NOMO-1 (cell line): ENCODE data around the gene PCK2.
"Not testable (repeated sequence)": the region's sequence is repeated elsewhere in the genome, so short reads cannot be mapped to it uniquely, and the experiment has no call there.

Source experiments
- DNase-seq, 2 experiments: peaks; one replicate each; lab custom pipeline; 2025; ENCODE audit not compliant: unreplicated experiment in 2 of 2; lab: John Stamatoyannopoulos, UW

Gene PCK2

DNA sequence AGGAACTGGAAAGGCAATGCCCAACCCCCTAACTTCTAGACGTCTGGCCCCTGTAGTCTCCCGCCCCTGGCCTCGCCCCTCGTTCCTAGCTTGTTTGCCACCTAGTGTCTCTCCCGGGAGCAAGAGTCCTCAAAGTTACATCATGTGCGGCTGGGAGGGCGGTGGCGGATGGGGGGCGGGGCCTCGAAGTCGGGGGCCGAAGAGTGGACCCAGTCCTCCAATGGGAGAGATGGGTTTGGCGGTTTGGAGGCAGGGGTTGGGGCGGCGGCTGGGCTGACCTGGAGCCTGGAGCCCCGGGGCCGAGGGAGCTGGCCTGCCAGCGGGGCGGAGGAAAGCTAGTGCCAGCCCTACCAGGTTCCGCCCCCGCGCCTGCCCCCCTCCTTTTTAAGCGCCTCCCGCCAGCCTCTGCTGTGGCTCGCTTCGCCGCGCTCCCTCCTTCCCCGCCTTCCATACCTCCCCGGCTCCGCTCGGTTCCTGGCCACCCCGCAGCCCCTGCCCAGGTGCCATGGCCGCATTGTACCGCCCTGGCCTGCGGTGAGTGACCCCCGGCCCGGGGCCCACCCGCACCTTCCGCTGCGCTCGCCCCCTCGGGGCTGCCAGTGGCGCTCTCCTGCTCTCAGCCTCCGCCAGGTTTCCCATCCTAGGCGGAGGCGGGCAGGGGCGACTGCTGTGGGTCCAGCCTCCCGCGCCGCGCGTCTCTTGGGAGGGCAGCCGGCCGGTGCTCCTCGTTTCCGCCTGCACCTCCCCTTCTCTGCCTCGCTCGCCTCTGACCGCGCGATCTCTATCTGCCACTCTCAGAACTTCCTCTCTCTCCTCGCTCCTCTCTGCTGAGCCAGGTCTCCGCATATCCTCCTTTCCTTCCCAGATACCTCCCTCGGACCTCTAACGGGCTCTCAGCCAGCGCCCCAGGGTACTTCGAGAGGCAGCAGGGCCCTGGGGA lies at the start of gene PCK2:
TSS of gene PCK2 (plus strand) at position 411 of the 940 bp plus-strand sequence. CDS start at position 506, 95 bp downstream.
- peak; percentile 81 to 93 for DNase-seq

DNA sequence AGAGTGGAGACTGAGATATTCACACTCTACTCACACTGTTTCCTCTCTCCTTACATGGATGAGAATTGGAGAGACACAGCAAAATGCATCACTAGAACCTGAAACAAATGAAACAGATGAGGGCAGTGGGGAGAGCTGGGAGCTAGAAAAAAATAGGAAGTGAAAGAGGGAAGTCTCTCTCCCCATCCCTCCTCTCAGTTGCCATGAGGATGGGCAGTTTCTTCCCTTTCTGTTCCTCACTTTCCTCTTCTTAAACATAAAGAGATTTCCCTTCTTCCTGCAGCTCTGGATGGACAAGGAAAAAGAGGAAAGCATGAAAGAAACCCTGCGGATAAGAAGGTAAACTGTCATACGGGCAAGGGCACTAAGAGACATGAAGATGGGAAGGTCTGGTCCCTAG lies 45.1 kb upstream of the PCK2 start:
- peak in 1 of 2 experiments; percentile 41 for DNase-seq

DNA sequence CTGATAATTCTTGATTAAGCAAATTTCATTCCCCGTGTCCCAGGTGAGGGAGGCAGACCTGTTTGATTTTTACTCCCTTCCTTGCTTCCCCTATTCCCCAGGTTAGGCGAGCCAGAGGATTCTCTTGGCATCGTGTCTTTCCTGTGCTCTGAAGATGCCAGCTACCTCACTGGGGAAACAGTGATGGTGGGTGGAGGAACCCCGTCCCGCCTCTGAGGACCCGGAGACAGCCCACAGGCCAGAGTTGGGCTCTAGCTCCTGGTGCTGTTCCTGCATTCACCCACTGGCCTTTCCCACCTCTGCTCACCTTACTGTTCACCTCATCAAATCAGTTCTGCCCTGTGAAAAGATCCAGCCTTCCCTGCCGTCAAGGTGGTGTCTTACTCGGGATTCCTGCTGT lies 43.4 kb upstream of the PCK2 start:
- not testable (repeated sequence) for DNase-seq

DNA sequence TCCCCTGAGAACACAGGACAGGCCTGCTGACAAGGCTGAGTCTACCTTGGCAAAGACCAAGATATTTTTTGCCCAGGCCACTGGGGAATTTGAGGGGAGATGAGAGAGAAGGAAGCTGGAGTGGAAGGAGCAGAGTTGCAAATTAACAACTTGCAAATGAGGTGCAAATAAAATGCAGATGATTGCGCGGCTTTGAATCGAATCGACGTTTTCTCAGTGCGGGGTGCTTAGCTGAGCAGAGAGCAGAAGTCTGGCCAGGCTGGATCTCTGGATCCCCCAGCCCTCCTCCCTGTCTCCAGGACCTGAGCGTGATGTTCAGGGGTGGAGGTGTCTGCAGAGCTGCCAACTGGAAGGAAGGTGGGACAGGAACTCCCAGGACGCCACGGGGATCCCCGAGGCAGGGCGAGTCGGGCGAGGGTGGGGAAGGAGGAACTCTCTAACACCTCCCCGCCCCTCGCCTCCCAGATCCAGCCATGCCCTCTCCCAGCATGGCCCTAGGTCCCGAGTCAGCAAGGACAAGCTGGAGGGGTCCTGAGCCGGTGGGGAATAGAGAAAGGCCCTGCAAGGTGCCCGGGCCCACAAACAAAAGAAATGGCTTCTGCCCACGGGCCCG lies 42.8 kb upstream of the PCK2 start:
- no peak for DNase-seq

DNA sequence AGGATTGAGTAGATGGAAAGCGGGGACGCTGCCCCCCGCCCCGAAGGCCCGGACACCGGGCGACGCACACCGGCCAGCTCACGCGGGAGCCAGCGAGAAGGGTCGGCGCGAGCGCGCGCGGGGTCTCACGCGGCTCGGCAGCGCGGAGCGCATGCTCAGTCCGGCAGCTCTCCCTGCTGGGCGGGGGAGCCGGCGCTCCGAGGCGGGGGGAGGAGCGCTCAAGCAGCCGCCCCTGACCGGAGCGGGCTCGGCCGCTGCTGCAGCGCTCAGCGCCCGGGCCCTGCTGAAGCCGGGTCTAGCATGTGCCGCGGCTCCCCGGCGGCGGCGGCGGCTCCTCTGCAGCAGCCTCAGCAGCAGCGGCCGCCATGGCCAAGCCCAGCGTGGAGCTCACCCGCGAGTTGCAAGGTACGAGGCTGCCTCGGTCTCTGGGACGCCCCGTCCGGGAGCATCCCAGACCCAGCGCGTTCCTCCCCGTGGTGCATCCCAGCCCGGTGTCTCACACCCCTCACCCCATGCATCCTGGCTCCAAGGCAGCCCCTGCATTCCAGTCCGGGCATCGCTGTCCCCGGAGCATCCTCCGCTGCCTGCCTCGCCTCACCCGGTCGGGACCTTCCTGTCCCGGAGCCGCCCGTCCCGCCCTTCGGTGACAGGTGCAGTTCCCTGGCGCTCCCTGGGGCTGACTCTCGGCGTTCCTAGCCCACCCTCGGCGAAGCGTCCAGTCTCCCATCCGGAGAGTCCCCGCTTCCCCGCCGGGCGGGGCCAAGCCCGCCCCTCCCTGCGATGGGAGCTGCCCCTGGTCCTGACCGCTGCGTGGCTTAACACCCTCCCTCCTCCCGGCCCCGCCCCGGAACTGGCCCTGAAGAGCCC lies 42.1 kb upstream of the PCK2 start, which contains the start of gene CARMIL3:
TSS of gene CARMIL3 (plus strand) at position 221 of the 867 bp plus-strand sequence. CDS start at position 366, 145 bp downstream.
- peak; percentile 15 to 31 for DNase-seq

DNA sequence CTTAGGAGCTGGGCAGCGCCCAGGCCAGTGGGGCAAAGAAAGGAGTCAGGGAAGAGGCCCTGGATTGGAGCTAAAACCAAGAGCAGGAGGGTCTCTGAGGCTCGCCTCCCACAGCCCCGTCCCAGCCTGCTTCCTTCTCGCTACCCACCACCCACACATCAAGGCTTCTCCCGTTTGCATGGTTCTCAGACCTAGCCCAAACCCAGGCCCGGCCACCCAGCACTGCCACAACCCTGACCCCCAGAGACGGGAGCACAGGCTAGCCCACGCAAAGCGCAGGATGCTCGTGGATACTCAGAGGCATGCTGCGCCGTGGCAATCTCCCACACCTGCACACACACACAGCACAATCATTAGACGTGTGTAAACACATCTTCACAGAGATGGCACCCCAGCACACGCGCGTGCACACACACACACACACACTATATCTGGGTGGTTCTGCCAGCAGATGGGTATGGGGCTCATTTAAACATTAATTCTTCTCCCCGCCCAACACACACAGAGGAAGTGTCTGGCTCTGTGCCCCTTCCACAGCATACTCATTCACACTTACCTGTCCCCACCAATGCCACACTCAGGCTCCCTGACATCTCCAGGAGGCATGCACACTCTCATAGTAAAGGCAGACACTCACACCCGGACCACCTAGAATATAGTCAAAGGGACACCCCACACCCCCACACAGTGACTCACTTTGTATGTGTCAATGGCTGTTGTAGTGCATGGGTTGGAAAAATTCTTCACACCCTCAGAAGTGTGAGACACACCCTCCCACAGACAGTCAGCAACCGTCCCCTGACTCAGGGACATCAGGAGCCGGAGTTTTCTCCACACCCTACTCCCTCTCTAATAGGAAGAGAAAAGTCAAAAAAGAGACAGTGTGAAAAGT lies 41.2 kb upstream of the PCK2 start:
- no peak for DNase-seq

DNA sequence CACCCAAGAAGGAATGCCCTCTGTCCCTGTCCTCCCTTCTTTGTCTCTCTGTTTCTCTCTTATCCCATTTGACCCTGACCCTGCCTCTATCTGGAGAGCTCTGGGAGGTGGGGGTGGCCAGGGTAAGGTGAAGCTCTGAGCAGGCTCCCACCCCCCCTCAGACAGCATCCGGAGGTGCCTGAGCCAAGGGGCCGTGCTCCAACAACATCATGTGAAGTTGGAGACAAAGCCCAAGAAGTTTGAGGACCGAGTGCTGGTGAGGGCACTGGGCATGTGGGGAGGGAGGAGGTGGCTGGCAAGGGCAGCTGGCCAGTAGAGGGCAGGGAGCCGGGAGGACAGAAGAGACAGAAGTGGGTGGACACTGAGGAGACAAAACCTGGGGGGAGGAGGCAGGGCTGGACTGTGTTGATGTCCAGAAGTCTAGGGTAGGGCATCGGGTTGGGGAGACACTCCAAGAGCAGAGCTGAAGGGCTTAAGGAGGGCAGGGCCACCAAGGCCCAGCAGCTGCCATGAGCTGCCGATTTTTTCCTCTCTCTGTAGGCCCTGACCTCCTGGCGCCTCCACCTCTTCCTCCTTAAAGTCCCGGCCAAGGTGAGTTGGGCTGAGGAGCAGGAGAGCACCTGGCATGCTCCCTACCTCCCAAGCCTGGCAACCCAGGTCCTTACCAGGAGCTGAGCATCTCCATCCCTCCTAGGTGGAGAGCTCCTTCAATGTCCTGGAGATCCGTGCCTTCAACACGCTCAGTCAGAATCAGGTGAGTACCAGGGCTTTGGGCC lies 40.4 kb upstream of the PCK2 start:
- no peak for DNase-seq

DNA sequence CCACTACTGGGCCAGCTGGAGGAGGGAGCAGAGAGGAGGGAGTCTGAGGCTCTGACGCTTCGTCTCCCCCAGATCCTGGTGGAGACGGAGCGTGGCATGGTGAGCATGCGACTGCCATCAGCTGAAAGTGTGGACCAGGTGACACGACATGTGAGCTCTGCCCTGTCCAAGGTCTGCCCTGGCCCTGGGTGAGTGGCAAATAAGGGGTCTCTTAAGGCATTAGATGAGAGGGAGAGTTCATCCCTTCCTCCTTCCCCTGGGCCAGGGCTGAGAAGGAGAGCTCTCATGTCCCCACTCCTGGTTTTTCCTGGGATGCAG lies 39.8 kb upstream of the PCK2 start:
- no peak for DNase-seq

DNA sequence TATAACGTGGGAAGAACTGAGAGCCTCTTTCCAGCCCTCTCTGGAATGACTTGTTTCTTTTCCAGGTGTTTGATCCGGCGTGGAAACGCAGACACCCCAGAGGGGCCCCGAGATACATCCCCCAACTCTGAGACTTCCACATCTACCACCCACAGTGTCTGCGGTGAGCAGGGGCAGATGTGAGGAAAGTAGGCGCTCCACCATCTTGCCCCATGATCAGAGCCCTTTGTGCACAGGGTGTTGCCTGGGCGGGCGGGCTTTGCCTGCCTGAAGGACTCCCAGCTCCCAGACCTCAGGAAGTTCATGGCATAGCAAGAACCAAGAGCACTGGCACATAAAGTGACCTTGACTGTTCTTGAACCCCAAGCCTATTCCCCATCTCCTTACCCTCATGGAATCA lies 39.5 kb upstream of the PCK2 start:
- no peak for DNase-seq

DNA sequence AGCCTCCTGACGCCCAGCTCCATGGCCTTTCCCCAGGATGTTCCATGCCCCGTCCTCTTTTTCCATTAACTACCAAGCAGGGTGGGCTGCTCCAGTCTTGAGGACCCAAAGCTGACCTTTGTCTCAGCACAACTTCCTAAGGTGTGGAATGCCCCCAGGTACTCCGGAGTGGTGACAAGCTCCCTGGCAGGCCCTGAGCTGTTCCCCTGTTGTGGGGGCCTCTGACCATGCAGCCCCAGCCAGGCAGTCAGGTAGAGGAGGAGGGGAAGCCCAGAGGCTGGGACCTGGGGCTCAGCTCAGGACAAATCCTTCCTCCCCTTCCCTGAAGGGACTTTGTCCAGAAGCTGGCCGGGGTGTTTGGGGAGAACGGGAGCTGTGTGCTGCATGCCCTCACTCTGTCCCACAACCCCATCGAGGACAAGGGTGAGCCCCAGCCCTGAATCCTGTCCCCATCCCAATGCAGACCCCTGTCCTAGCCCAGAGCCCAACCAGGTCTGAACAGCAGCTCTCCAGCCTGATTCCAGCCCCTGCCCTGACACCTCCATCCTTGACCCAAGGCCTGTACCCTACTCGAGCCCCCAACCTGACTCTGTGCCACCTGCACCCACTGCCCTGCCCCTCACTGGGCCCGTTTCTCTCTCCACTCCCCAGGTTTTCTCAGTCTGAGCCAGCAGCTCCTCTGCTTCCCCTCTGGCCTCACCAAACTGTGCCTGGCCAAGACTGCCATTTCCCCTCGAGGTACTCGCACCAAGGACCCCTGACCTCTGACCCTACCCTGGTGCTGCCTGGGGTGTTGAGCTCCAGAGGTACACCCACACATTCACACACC lies 37.9 kb upstream of the PCK2 start:
- DNase-seq: no peak

DNA sequence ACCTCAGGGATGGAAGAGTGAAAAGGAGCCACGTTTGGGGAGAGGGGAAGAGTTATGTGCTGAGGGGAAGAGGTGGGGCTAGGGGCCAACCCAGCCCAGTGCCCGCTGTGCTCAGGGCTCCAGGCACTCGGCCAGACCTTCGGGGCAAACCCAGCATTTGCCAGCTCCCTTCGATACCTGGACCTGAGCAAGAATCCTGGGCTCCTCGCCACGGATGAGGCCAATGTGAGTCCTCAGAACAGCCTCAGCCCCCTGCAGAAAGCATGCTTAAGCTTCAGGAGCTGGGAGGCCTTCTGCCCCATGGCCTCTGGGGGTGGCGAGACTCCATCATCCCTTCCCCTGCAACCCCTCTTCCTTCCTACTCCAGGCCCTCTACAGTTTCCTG lies 37.3 kb upstream of the PCK2 start:
- DNase-seq: no peak

DNA sequence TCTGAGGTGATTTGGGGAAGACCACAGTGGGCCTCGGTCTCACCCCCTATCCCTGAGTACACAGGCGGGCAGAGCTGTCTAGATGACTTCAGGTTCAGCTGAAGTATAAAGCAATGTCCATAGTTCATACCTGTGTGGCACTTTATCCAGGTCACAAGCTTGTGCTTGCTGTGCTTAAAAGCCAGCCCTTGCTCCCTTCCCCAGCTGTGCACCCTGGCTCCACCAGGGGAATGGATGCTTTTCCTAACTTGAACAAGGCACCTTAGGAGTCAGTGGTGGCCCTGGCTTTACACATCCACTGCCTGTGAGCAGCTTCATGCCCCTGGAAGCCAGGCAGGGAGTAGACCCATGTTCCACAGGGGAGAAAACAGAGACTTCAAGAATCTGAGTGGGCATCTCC lies 36.8 kb upstream of the PCK2 start:
- no peak for DNase-seq

DNA sequence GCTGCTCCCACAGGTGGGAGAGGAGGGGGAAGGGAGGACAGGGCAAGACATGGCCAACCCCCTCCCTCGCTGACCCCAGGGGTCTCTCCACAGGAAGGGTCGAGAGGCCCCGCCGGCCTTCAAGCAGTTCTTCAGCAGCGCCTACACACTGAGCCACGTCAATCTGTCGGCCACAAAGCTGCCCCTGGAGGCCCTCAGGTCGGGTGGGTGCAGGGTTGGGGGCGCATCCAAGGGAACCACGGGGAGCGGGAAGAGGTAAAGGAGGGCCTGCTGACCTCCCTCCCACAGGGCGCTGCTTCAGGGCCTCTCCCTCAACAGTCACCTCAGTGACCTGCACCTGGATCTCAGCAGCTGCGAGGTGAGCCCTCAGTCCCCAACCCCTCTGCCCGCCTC lies 36.2 kb upstream of the PCK2 start:
- DNase-seq: no peak

DNA sequence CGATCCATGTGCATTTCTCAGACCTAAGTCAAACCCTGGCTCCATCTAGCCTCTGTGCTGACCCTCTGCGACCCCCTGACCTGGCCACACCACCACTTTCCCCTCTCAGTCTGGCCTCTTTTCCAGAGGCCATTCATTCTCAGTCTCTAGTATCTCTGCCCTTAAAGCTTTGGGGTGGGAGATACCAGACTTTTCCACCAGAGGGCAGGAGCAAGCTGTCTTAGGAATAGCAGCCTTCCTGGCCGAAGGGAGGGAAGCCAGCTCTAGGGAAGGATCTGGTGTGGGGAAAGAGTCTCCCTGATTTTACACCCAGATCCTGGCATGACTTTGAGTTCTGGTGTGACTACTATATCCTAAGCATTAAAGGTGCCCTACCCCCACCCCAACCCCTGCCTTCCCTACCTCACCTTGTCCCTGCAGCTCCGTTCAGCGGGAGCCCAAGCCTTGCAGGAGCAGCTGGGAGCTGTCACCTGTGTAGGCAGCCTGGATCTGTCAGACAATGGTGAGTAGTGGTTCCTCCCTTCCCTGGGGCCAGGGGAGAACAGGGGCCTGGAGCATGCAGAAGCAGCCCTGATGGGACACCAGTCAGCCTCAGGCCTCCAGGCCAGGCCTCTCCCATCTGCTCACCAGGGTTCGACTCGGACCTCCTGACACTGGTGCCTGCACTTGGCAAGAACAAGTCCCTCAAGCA lies 35.7 kb upstream of the PCK2 start:
- DNase-seq: peak; percentile 46 to 60

DNA sequence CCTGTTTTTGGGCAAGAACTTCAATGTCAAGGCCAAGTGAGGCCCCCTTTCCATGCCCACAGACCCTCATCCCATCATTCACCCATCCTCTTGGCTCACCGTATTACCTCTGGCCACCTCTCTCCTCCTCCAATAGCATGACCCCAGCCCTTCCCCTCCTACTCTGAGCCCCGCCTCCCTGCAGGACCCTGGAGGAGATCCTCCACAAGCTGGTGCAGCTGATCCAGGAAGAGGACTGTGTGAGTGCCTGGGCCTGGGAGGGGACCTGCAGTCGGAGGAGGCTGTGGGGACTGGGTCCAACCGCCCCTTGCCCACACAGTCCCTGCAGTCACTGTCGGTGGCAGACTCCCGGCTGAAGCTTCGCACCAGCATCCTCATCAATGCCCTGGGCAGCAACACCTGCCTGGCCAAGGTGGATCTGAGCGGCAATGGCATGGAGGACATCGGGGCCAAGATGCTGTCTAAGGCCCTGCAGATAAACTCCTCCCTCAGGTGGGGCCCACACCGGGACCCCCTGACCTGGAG lies 35.1 kb upstream of the PCK2 start:
- no peak for DNase-seq

DNA sequence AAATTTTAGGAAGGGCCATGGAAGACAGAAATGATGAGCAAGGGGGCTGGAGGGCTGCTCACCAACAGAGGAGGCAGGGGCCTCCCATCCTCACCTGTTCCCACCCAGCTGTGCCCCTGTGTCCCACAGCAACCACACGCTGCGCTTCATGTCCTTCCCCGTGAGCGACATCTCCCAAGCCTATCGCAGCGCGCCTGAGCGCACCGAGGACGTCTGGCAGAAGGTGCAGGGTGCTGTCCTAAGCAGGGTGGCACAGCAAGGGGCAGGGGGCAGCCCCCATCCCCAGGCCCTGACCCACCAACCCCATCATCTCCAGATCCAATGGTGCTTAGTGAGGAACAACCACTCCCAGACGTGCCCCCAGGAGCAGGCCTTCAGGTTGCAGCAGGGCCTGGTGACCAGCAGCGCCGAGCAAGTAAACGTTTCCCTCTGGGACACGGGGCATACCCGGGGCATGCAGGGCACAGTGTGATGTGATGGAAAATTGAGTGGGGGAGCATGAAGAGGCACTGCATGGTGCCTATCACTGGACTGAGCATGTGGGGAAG lies 34.2 kb upstream of the PCK2 start:
- no peak for DNase-seq

DNA sequence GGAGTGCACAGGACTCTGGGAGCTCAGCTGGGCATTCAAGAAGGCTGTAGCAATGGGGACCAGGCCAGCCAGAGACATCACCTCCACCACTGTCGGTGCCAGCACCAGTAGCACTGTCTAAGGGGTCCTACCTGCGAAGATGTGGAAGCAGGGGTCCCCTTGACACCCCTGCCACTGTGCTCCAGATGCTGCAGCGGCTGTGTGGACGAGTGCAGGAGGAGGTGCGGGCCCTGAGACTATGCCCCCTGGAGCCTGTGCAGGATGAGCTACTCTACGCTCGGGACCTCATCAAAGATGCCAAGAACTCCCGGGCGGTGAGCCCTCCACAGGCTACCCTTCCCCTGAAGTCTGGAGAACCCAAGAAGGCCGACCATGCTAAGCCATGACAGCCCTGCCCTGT lies 33.7 kb upstream of the PCK2 start:
- DNase-seq: no peak
